ENCODE results near the gene ZNF70. TPM values are rescaled to one million over a fixed set of nuclear protein-coding genes. Genes with fewer than 3 reads are reported as not detected.
A peak's percentile ranks its signal among the peaks of the same experiment; 100 is the strongest.

ZNF70 gene
- 1 to 10 TPM; 5.6 to 6.3 (median 6.1) TPM for total RNA-seq
- 1.9 TPM for polyA plus RNA-seq
- long read RNA-seq, donor 1, partial matches to known transcripts, result 0 of 6 reads
- long read RNA-seq, donor 1, other reads (novel, unspliced or antisense), result 6 of 6 reads
- long read RNA-seq, donor 2, result 0 reads
- long read RNA-seq, donor 3, full-length matches to known transcripts, result 1 of 1 reads
- long read RNA-seq, donor 3, partial matches to known transcripts, result 0 of 1 reads
- long read RNA-seq, donor 3, other reads (novel, unspliced or antisense), result 0 of 1 reads
- long read RNA-seq, donor 4, result 0 reads

DNA sequence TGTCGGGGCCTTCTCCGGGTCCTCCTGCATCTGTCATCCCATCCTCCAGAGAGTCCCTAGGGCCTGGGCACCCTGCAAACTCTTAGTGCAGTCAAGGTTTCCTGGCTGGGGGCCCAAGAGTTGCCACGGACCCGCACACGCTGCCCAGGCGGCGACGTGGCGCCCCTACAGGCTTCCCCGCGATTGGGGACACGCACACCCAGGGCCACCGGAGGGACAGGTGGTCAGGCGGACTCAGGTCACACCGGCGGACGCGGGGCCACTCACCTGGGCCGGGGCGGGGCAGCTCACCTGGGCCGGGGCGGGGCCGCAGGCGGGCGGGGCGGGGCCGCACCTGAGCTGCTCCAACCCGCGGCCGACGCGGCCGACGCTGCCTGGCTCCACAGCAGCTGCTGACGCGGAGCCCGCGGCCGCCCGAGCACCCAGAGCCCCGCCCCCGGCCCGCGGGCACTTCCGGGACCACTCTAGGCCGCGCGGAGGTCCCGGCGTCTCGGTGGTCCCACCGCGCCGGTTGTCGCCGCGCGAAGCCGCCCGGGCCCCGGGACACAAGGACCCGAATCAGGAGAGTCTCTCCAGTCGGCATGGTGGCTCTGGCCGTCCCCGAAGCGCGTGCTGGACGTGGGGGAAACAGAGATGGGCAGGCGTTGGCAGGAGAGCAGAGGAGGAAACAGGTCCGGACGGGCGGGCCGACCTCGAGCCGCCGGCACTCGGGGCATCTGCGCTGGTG lies at the start of gene ZNF70:
ZNF70 (minus strand) TSS at position 399 of the 727 bp plus-strand sequence. CDS start 5,972 bp downstream, outside the sequence.
- intact Hi-C loops (cut with DNase I), result no loop called here
- under 1% methylated on average over 78 of the region's 78 CpGs for WGBS

DNA sequence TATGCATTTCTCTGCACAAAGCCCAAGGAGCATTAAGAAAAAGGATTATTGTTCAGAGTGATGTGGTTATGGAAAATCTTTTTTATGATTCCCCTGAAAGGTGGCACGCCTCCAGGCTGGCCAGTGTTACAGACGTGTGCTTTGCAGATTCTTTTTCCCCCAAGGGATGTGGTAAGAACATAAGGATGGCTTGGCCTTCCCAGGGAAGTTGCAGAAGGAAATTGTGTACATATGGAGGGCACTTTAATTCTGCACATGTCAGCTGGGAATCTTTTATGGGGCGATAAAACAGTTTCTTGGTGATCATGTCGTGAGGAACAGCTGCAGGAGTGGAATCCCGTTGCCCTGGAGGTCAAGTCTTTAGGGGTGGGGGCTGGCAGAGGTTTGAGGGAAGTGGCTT lies 45.5 kb upstream of the ZNF70 start:
- Histone ChIP-seq H3K9me3 (ENCODE audit: control insufficient read depth, low read length) (no peaks in the 10 kb centered on the region), H3K27me3 (ENCODE audit: control insufficient read depth, insufficient read depth) (no peaks in the 10 kb centered on the region), H3K4me3 (ENCODE audit: low read length) (no peak overlapping the region), H3K4me1 (ENCODE audit: control insufficient read depth, insufficient read depth, low read length) (no peaks in the 10 kb centered on the region), H3K27ac (ENCODE audit: low read length) (no peak overlapping the region)
- no peak for DNase-seq
- ATAC-seq, result no peak
- intact Hi-C loops (cut with DNase I), result no loop called here
- 66% methylated on average over 5 of the region's 5 CpGs for WGBS

More for the DNA sequence above, at the start of gene ZNF70:
- ATAC-seq (peak; percentile 86 to 91), DNase-seq (peak; percentile 89 to 96 (median 94))
- peak within 1 kb of the TSS; percentile 88 for H3K4me3 ChIP-seq (ENCODE audit: low read length)
- H3K27me3 ChIP-seq (ENCODE audit: control insufficient read depth, insufficient read depth), result no peaks in the 10 kb centered on the region
- H3K9me3 ChIP-seq (ENCODE audit: control insufficient read depth, low read length), result no peaks in the 10 kb centered on the region
- H3K4me1 ChIP-seq (ENCODE audit: control insufficient read depth, insufficient read depth, low read length), result no peaks in the 10 kb centered on the region
- H3K27ac ChIP-seq (ENCODE audit: low read length), result peak within 1 kb of the TSS; percentile 82

- H3K4me1 ChIP-seq (ENCODE audit: control insufficient read depth, insufficient read depth, low read length), result no peaks in the 10 kb centered on the region
- ATAC-seq, result no peak
- intact Hi-C loops (cut with DNase I), result no loop called here
- H3K27me3 ChIP-seq (ENCODE audit: control insufficient read depth, insufficient read depth), result no peaks in the 10 kb centered on the region
- no peaks in the 10 kb centered on the region for H3K9me3 ChIP-seq (ENCODE audit: control insufficient read depth, low read length)
- H3K27ac ChIP-seq (ENCODE audit: low read length), result no peak overlapping the region
- peak in 1 of 3 donors; percentile 3 for DNase-seq
- H3K4me3 ChIP-seq (ENCODE audit: low read length), result no peak overlapping the region
- 79% methylated on average over 8 of the region's 8 CpGs for WGBS
These were observed 42.4 kb upstream of the ZNF70 start for GRCh38 chr22:23793326-23793725.

DNA sequence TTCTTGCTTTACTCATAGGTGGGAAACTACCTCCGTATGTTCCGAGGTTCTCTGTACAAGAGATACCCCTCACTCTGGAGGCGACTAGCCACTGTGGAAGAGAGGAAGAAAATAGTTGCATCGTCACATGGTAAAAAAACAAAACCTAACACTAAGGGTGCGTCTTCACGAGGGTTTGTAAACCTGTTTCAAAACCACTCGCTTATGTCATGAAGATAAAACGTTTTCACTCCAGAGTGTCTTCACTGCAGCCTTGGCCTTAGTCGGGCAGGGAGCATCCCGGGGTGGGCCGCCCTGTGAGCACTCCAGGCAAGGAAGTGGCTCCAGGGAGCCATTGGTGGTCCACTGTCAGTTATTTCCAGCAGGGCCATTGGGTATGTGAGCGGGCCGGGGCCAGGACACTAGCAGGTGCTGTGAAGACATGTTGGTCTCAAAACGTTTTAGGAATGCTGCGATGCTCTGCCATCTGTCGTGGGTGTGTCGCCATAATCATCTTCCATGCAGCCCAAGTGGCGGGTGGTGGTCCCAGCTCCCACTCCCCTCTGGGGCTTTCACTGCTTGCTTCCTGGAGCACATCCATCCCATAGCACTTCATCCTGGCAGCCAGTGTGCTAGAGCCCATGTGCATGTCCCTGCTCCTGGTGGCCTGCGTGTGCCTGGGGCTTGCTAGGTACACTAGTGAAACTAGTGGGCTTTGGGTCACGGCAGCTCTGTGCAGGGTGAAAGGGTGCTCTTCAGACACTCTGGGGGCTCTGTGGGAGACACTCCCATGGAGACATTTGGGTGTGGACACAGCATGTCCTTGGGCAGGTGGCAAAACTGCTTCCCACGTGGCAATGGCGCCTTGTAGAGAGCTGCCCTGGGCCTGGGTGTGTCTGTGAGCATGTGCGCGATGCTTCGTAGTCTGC lies 41.1 kb upstream of the ZNF70 start:
- Histone ChIP-seq H3K27ac (ENCODE audit: low read length) (no peak overlapping the region), H3K9me3 (ENCODE audit: control insufficient read depth, low read length) (no peaks in the 10 kb centered on the region), H3K27me3 (ENCODE audit: control insufficient read depth, insufficient read depth) (no peaks in the 10 kb centered on the region), H3K4me3 (ENCODE audit: low read length) (no peak overlapping the region), H3K4me1 (ENCODE audit: control insufficient read depth, insufficient read depth, low read length) (no peaks in the 10 kb centered on the region)
- ATAC-seq (no peak), DNase-seq (peak in 1 of 3 donors; percentile 36)
- intact Hi-C loops (cut with DNase I), result no loop called here
- 80% methylated on average over 25 of the region's 25 CpGs for WGBS

- H3K4me1 ChIP-seq (ENCODE audit: control insufficient read depth, insufficient read depth, low read length), result peaks cover 4% of the 10 kb centered on the region
- H3K9me3 ChIP-seq (ENCODE audit: control insufficient read depth, low read length), result no peaks in the 10 kb centered on the region
- WGBS, result 50% methylated on average over 11 of the region's 11 CpGs
- peak in 2 of 3 donors; percentile 66 to 76 for DNase-seq
- H3K4me3 ChIP-seq (ENCODE audit: low read length), result no peak overlapping the region
- no peak for ATAC-seq
- H3K27me3 ChIP-seq (ENCODE audit: control insufficient read depth, insufficient read depth), result no peaks in the 10 kb centered on the region
- intact Hi-C loops (cut with DNase I), result no loop called here
- no peak overlapping the region for H3K27ac ChIP-seq (ENCODE audit: low read length)
These were observed 40.2 kb upstream of the ZNF70 start for GRCh38 chr22:23790819-23791737.

- H3K27ac ChIP-seq (ENCODE audit: low read length), result no peak overlapping the region
- H3K27me3 ChIP-seq (ENCODE audit: control insufficient read depth, insufficient read depth), result no peaks in the 10 kb centered on the region
- H3K4me3 ChIP-seq (ENCODE audit: low read length), result no peak overlapping the region
- intact Hi-C loops (cut with DNase I), result no loop called here
- no peaks in the 10 kb centered on the region for H3K9me3 ChIP-seq (ENCODE audit: control insufficient read depth, low read length)
- 75% methylated on average over 4 of the region's 4 CpGs for WGBS
- peak in 1 of 3 donors; percentile 9 for DNase-seq
- peaks cover 4% of the 10 kb centered on the region for H3K4me1 ChIP-seq (ENCODE audit: control insufficient read depth, insufficient read depth, low read length)
- no peak for ATAC-seq
These were observed 38.7 kb upstream of the ZNF70 start for GRCh38 chr22:23789638-23790037.

- no peaks in the 10 kb centered on the region for H3K9me3 ChIP-seq (ENCODE audit: control insufficient read depth, low read length)
- 77% methylated on average over 4 of the region's 4 CpGs for WGBS
- H3K4me3 ChIP-seq (ENCODE audit: low read length), result no peak overlapping the region
- H3K4me1 ChIP-seq (ENCODE audit: control insufficient read depth, insufficient read depth, low read length), result peaks cover 4% of the 10 kb centered on the region
- ATAC-seq (no peak), DNase-seq (peak in 1 of 3 donors; percentile 19)
- intact Hi-C loops (cut with DNase I), result no loop called here
- no peaks in the 10 kb centered on the region for H3K27me3 ChIP-seq (ENCODE audit: control insufficient read depth, insufficient read depth)
- no peak overlapping the region for H3K27ac ChIP-seq (ENCODE audit: low read length)
These were observed 38.2 kb upstream of the ZNF70 start for GRCh38 chr22:23789121-23789520.

GRCh38 chr22:23787910-23788309 lies 37.0 kb upstream of the ZNF70 start:
- Histone ChIP-seq H3K4me3 (ENCODE audit: low read length) (peak overlapping the region; percentile 86), H3K4me1 (ENCODE audit: control insufficient read depth, insufficient read depth, low read length) (peaks cover 4% of the 10 kb centered on the region), H3K27me3 (ENCODE audit: control insufficient read depth, insufficient read depth) (no peaks in the 10 kb centered on the region), H3K27ac (ENCODE audit: low read length) (no peak overlapping the region), H3K9me3 (ENCODE audit: control insufficient read depth, low read length) (no peaks in the 10 kb centered on the region)
- 48% methylated on average over 3 of the region's 3 CpGs for WGBS
- DNase-seq (peak in 1 of 3 donors; percentile 30), ATAC-seq (no peak)
- intact Hi-C loops (cut with DNase I), result no loop called here

DNA sequence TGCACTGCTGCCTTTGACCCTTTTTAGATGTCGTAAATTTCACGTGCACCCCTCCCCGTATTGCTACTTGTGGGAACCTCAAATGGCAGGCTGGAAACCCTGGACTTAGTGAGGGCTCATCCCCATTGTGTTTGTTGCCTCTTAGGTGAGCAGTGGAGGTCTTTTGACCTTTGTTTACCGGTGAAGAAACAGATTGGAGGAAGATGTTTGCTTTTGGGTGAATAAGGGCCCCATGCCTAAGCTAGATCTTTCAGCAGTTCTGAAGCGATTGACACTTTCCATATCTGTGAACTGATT lies 36.6 kb upstream of the ZNF70 start:
- Histone ChIP-seq H3K4me3 (ENCODE audit: low read length) (peak overlapping the region; percentile 86), H3K27me3 (ENCODE audit: control insufficient read depth, insufficient read depth) (no peaks in the 10 kb centered on the region), H3K4me1 (ENCODE audit: control insufficient read depth, insufficient read depth, low read length) (peaks cover 4% of the 10 kb centered on the region), H3K27ac (ENCODE audit: low read length) (peak overlapping the region; percentile 99), H3K9me3 (ENCODE audit: control insufficient read depth, low read length) (no peaks in the 10 kb centered on the region)
- WGBS, result 1% methylated on average over 5 of the region's 5 CpGs
- ATAC-seq (no peak), DNase-seq (no peak)
- intact Hi-C loops (cut with DNase I), result no loop called here

Data from right cardiac atrium (tissue), 5 donors.